DMS79 treated with DMSO at 0.1 percent for 48 hours (cell line): ENCODE data around the gene PPM1B.
A peak's percentile ranks its signal among the peaks of the same experiment; 100 is the strongest.
"Not testable (repeated sequence)": the region's sequence is repeated elsewhere in the genome, so short reads cannot be mapped to it uniquely, and the experiment has no call there.

ENCODE experiments used
- DNase-seq: peaks from one replicate; lab custom pipeline; 2025; lab: John Stamatoyannopoulos, UW

The PPM1B gene

DNA sequence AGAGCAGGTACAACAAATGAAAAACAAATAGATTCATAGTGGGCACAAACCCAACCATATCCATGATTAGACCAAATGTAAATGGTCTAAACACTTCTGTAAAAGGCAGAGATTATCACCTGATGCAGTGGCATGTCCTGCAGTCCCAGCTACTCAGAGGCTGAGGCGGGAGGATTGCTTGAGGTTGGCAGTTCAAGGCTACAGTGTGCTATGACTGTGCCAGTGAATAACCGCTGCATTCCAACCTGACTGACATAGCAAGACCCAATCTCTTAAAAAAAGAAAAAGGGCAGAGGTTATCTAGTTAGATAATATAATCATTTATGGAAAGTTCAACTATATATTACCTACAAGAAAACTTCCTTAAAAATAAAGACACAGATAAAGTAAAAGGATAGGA lies 85.3 kb downstream of the PPM1B start:
- no peak for DNase-seq

DNA sequence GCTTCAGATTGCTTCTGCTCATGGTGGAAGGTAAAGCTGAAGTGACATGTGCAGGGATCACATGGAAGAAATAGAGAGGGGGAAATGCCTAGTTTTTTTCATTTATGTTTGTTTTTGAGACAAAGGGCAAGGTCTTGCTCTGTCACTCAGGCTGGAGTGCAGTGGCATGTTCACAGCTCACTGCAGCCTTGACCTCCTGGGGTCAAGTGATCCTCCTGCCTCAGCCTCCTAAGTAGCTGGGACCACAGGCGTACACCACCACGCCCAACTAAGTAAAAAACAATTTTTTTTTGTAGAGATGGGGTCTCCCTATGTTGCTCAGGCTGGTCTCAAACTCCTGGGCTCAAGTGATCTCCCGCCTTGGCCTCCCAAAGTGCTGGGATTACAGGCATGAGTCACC lies 87.0 kb downstream of the PPM1B start:
- not testable (repeated sequence) for DNase-seq

DNA sequence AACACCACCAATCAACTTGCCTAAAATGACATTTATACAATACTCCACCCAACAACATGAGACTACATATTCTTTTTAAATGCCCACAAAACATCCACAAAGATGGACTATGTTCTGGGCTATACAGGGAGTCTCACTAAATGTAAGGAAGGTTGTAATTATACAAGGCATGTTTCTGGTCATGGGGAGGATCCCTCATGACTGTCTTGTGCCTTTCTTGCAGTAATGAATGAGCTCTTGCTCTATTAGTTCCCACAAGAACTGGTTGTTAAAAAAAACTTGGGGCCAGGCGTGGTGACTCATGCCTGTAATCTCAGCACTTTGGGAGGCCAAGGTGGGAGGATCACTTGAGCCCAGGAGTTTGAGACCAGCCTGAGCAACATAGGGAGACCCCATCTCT lies 89.1 kb downstream of the PPM1B start:
- not testable (repeated sequence) for DNase-seq

DNA sequence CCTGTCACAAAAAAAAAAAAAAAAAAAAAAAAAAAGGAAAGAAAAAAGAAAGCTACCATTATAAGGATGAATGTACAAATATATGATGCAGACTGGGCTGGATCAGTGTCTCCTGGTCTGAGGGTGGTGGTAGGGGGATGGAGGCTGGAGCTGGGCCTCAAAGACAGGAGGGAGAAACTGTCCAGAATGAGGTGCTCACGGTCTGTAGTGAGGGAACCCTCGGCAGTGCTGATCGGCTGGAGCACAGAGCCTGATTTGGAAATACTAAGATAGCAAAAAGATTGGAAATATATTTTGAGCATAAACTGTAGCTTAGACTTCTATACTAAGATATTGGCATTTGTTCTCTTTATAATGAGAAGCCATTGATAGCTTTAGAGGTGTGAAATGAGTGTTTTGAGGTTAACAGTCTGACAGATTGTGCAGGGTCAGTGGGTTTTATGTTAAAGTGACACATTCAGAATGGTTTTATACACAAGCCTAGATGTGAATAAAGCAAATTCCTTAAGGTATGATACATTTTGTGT lies 98.7 kb downstream of the PPM1B start:
- no peak for DNase-seq

DNA sequence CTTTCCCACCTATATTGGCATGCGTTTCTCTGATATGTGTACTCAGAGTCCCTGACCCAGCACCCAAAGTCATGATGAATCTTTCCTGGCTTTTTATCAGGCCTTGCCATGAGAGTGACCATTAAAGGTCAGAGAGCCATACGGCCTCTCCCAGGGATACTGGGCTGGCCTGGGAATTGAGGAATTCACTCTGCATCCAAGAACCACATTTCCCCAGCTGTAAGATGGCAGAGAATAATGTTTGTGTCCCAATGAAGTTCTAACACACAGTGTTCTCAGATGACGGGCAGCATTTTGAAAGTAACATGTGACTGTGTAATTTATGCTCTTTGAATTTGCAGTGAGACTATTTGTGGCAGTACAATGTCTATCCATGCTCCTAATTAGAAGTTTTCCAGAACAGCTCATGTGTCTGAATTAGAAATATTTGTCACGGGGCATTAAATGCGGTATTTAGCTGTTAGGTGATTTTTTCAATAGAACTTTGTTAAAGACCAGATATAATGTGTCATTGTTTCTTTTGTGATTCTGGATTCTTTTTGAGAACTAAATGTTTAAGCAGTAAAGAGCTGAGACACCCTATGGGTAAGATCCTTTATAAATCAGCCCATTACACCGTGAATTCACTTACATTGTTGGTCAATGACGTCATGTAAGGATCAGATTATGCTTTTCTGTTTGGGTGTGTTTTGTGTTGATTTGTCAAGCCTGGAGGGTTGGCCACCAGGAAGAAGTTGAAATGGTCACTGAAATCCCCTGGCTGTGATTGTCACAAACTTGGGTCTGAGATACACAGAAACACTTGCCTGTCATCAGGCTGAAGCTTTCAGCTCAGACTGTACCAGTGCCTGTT lies 99.3 kb downstream of the PPM1B start:
- no peak for DNase-seq

DNA sequence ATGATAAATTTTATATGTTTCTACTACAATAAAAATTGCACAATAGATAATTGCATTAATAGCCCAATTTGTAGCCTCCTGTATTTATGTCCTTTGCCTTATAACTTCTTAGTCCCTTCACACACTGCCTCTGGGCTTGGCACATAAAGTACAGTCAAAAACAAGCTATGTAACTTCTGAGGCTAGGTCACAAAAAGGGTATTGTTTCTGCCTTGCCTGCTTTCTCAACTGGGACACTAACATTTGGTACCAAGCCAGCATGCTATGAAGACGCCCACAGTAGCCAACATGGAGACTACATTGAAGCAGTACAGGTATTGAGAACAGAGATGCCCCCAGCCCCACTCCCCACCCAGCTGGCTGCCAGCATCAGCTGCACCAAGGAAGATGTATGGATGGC lies 101.2 kb downstream of the PPM1B start:
- no peak for DNase-seq

DNA sequence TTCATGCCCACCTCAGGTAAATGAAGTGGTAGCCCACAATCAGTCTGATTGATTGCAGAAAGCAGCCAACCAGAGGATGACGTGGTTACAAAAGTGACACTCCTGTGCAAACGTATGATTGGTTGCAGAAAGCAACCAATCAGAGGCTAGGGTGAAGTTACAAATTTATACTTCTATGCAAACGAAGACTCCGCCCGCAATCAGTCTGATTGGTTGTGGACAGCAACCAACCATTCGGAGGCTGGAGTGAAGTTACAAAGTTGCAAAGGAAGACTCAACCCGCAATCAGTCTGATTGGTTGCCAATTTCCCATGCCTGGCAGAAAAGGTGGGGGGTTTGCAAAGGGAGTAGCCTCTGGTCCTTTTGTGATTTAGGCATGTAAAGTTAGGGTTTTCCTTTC lies 102.6 kb downstream of the PPM1B start:
- no peak for DNase-seq

DNA sequence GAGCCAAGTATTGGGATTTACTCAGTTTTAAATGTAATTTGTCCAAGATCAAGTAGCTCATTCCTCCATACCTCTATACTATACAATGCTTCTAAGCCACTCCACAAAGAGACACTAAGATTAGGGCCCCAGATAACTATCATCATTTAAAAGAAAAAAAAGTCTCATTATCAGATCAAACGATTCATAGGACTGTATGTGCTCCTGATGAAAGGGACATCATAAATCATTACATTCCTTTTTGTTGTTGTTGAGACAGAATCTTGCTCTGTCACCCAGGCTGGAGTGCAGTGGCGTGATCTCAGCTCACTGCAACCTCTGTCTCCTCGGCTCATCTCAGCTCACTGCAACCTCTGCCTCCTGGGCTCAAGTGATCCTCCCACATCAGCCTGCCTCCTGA lies 104.4 kb downstream of the PPM1B start:
- DNase-seq: no peak

DNA sequence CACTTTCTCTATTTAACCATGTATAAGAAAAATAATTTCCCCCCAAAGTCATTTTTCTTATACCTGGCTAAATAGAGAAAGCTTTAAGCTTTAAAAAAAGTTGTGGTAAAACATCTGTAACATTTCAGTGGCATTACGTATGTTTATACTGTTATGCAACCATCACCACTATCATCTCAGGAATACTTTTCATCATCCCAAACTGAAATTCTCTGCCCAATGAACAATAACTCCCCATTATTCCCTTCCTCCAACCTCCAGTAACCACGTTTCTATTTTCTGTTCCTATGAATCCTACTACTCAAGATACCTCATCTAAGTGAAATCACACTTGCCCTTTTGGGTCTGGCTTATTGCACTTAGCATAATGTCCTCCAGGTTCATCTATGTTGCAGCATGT lies 104.9 kb downstream of the PPM1B start:
- no peak for DNase-seq

DNA sequence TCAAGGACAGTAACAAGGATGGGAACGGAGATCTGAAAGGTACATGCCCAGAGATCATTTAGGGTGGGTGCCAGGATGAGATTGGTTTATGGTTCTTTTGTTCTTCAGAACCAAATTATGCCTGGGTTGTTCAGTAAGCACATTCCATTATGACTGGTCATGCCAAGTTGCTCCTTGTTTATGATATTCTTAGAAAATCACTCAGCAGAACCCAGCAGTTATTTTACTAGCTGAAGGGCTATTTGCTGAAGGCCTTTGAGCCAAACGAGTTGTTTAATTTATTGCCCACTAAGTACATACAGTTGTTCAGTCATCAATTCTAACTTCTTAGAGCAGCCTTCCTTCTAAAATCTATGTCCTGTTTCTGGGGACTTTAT lies 107.2 kb downstream of the PPM1B start:
- peak; percentile 97 for DNase-seq

DNA sequence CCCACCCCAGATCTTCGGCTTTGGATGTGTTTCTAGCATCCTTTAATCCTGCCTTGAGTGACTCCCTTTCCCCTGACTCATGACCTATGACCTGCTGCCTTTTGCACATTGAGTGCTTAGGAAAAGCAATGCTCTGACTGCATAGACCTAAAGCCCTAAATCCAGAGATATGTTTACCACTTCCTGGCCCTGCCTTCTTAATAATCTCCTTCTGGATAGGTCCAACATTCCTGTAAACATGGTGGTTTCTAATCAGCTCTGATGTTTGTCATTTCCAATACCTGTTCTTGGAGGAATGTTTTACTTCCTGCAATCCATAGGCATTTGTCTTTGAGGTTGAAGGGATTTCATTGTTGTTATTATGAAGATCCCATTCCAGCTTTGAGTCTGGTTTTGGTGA lies 108.9 kb downstream of the PPM1B start:
- DNase-seq: no peak

DNA sequence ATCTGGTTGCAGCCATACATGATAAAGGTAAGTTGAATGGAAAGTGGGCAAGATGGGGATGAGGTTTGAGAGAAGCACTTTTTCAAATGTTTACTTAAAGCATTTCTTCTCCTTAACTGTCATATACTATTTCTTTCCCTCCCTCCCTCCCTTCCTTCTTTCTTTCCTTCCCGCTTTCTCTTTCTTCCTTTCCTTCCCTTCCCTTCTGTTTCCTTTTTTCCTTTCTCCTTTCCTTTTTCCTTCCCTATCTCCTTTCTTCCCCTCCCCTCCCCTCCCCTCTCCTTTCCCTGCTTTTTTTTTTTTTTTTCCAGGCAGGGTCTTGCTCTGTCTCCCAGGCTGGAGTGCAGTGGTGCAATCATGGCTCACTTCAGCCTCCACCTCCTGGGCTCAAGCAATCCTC lies 112.2 kb downstream of the PPM1B start:
- no peak for DNase-seq
